Dedifferentiated amniotic fluid mesenchymal stem cell (primary cell): ENCODE data around the gene ACOXL.
A peak's percentile ranks its signal among the peaks of the same experiment; 100 is the strongest.
"Not testable (repeated sequence)": the region's sequence is repeated elsewhere in the genome, so short reads cannot be mapped to it uniquely, and the experiment has no call there.

ENCODE experiments used
- DNase-seq: peaks from one replicate; pipeline ENCODE4 v3.0.0-alpha.2; 2016; ENCODE audit errors: extremely low spot score

The ACOXL gene

DNA sequence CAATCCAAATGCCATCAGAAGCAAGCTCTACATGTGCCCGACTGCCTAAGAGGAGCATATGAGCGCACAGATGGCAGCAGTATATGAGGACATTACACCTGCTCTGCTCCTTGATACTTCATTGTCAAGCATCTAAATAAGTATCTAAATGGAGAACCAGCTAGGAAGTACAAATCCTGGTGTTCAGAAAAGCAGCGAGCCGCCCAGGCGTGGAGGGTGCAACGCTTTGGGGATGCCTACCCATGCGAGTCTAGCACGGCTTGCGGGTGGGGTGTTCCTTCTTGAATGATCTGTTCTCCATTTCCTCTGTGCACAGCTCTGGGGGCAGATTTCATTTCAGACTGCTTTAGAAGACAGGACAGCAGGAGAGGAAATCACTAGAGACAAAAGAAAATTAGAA lies 325.3 kb downstream of the ACOXL start:
- no peak for DNase-seq

DNA sequence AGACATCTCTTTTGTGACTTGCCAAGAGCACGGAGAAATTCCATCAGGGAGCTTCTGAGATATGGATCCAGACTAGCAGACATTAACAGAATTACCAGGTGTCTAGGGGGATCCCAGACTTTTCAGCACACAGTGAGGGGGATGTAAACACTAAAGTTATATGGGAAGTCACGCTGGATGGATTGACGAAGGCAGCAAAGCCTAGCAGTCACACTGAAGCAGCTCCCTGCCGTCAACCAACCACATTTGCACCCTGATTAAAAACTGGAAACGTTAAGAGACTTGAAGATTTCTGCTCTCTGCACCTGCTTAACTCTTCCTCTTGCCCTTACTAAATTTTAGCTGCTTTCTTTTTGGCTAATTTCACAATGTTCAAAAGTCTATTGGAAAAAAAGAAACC lies 325.9 kb downstream of the ACOXL start:
- DNase-seq = no peak

DNA sequence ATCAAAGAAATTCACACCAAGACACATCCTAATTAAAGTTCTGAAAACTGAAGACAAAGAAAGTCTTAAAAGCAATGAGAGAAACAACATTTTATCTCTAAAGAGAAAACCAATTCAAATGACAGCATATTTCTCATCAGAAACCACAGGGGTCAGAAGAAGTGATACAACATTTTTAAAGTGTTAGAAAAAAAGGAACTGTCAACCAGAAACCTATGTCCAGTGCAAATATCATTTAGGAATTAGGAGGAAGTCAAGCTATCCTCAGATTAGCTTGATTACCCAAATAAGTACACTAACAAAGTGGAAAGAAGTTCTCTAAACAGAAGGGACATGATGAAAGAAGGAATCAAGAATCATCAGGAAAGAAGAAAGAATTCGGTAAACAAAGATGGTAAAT lies 328.8 kb downstream of the ACOXL start:
- DNase-seq = no peak

DNA sequence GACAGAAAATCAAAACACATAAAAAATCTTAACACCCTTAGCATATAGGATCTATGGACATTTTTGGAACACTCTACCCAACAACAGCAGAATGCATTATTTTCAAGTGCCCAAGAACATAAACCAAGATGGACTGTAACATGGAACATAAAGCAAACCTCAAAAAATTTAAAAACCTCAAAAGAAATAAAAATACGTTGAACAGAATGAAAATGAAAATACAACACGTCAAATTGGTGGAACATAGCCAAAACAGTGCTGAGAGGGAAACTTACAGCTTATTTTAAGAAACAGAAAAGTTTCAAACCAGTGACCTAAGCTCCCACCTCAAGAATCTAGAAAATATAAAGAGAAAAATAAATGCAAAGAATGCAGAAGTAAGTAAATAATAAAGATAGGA lies 330.0 kb downstream of the ACOXL start:
- no peak for DNase-seq

DNA sequence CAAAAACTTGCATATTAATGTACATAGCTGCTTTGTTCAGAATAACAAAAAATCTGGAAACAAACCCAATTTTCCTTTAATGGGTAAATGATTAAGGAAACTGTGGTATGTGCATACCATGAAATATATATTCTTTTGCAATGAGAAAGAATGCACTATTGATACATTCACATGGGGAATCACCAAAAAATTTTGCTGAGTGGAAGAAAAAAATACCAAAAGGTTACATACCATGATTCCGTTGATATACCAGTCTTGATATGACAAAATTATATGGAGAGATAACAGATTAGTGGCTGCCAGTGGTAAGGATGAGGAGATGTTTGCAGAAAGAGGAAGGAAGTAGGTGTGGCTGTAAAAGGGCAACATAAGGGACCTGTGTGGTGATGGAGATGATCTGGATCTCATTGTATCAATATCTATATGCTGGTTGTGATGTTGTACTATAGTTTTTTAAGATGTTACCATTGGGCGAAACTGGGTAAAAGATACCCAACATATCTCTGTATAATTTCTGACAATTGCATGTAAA lies 333.8 kb downstream of the ACOXL start:
- DNase-seq = no peak

DNA sequence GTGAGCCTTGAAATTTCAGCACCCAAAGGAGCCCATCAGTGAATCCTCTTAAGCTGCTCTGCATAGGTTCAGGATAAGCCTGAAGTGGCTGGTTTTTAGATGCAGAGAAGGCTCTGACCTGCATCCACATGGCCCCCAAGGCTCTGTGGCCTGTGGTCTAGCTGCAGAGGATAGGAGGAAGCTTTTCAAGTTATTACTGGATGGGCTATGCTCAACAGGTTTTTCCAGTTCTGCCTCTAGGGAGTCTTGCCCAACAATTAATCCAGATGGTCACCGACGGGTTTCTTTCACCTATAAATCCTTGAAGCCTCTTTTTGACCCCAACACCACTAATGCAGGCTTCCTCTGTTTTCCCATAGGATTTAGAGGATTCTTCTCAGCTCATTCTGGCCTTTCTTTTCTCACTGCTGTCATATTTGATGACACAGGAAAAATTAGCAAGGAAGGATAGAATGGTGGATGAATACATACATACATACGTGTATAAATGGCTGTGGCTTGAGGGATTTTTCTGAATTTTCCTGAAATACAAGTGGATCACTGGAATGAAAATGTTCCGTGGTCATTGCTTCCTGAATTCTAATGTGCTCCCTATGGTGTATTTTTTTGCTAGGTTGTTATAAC lies 336.2 kb downstream of the ACOXL start:
- DNase-seq = no peak

DNA sequence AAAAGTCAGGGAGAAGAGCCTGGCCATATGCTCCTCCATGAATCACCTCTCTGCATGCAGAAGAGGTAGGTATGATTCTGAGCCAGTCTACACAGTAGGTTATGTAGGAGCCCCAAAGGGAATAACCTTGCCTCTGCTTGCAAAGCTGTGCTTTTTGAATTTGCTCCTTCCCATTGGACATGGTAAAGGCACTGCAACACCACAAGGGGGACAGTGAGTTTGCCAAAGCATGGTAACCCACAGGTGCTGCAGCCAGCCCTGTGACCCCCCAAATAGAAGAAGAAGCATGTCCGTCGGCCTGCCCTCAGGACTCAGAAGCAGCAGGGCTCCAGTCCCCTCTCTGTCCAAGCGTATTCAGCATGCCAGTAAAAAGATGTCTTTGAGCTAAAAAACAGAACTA lies 337.3 kb downstream of the ACOXL start:
- DNase-seq = no peak

DNA sequence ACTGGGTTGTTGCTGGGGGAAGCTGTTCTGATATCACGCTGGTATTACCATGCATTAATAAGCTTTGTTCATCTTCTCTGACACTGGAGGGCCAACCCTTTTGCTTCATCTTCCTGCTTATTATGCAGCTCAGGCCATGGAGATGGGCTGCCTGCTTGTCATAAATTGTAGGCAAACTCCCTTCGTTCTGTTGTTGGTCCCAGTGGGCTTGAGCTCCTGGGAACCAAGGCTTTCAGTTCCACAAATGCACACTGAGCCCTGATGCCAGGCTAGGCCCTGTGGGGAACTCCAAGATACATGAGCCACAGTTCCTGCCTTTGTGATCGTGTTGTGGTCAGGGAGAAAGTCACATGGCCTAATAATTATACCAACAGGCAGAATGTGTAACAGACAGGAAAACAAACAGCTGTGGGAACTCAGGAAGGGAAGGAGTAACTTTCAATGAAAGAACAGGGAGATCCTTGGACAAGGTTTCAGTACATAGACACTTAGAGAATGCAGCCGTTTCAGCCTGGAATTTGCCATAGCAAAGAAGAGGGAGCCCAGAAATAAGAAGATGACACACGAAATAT lies 339.3 kb downstream of the ACOXL start:
- DNase-seq = peak; percentile 64

DNA sequence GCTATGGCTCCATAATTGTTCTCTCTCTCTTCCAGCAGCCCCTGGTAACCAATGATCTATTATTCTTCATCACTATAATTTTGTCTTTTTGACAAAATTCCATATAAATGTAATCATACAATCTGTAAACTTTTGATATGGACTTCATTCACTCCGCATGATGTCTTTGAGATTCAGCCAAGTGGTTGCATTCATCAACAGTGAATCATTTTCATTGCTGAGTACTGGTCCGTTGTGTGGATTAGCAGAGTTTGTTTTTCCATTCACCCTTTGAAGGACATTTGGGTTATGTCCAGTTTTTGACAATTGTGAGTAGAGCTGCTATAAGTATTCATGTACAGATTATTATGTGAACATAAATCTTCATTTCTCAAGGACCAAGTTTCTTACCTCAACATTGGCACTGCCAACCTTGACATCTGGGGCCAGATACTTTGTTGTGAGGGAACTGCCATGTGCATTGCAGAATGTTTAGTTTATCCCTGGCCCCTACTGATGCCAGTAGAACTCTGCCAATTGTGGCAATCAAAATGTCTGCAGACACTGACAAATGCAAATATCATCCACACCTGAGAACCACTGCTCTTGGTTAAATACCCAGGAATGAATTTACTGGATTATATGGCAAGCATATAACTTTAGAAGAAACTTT lies 340.0 kb downstream of the ACOXL start:
- DNase-seq = peak; percentile 70

DNA sequence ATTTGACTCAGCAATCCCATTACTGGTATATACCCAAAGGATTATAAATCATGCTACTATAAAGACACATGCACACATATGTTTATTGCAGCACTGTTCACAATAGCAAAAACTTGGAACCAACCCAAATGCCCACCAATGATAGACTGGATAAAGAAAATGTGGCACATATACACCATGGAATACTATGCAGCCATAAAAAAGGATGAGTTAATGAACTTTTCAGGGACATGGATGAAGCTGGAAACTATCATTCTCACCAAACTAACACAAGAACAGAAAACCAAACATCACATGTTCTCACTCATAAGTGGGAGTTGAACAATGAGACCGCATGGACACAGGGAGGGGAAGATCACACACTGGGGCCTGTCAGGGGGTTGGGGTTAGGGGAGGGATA lies 350.3 kb downstream of the ACOXL start:
- DNase-seq = not testable (repeated sequence)

DNA sequence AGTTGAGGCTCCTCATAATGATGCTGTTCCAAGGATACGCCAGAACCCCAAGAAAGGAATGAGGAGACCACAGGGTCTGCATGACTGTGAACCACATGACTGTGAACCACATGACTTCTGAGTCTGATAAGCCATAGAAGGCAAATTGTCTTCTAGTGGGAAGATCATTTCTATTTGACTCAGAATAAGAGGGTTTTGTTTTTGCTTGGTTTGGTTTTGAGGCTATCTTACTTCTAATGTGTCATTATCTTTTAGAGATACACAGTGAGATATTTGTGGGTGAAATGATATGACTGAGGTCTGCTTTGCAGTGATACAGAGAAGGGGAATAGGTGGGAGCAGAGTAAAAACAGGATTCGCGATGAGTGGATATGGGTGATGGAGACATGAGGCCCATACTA lies 359.4 kb downstream of the ACOXL start:
- no peak for DNase-seq

DNA sequence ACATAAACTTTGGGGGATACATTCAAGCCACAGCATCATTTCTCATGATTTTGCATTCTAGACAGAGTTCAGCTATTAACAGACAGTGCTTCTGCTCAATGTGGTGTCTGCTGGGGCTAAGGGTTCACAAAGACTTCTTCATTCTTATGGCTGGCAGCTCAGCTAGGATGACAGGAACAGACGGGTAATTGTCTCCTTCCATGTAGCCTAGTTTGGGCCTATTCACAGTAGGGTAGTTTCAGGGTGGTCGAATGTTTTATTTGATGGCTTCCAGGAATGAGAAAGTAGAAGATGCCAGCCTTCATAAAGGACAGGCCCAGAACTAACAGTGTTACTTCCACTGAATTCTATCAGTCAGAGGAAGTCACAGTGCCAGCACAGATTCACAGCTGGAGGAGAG lies 362.3 kb downstream of the ACOXL start:
- no peak for DNase-seq

DNA sequence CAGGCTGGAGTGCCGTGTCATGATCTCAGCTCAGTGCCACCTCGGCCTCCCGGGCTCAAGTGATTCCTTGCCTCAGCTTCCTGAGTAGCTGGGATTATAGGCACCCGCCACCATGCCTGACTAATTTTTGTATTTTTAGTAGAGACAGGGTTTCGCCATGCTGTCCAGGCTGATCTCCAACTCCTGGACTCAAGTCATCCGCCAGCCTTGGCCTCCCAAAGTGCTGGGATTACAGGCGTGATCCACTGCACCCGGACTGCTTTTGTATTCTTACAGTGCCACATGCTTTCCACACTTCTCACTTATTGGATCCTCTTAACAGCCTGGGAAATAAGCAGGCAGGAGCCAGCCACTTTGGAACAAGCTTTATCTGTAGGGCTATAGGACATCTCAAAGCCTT lies 363.1 kb downstream of the ACOXL start:
- no peak for DNase-seq

DNA sequence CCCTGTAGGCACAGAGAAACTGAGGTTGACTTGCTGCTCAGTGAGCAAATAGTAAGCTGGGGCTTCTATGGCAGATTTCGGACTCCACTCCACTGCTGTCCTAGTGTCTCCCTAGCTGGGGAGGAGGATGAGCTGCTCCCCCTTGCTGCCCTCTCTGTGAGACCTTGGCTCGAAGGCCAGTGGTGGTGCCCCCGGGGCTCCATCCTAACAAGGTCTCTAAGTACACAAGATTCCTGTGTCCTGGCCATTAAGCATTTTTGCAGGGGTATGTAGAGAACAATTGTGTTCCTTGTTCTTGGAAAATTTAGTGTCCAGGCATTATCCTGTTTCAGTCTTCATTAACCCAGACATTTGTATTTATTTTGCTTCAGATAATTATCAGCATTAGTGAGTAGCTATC lies 367.0 kb downstream of the ACOXL start:
- DNase-seq = no peak

DNA sequence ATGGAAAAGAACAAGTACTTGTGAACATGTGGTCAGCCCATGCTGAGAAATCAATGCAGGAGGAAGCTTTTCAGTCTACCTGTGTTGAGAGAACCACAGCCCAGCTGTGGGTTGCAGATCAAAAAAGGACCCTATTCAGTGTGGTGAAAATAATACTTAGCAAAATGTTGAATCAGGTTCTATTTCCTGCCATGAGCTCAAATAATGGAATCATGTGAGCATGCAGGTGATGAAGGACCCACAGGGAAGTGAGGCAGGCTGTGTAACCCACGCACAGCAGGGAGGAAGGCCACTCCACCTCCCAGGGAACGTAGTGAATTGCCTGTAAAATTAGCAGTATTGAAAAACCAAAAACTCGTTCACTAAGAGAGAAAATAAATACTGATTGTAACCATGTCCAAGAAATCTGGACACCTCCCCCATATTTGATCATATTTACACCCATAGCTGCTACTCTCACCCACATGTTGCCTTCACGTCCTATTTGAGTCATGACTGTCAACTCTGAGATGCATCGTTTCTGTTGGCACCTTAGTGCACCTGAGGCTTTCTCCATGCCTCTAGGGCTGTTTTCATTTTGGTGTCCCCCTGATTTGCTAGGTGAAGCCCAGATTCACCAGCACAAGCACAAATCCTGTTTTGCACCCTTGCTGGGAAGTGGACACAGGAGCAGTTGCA lies 367.9 kb downstream of the ACOXL start:
- no peak for DNase-seq

DNA sequence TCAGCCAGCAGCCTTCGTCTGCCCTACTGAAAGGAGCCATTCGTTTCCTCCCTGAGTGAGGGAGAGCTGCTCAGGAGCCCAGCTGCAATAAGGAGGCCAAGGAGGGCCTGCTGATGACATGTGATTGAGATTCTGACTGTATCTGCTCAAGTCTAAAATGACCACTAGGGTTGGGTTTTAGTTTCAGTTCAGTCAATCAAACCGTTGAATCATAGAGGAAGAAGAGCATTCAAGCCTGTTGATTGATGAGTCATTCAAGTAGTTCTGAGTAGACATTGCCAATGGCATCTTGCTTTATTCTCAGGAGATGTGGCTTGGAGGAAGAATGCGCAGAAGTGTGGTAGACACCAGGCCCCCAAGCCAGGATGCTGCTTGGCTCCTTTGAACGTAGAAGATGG lies 368.4 kb downstream of the ACOXL start:
- no peak for DNase-seq

DNA sequence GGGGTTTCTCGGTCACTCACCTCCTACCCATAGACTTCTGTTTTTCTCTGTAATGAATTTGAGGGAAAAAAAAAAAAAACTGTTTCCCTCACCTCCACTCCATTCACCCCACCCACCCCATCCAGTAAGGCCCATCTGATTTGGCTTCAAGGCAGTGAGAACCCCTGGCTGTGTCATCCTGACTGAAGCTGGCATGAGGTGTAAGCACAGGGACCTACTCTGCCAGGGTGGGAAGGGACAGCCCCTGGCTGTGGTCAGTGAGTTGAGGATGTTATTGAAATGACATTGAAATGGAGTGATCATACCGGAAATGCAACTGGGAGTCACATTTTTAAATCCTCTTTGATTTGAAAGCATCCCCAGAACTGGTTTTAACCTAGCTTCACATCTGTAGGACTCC lies 369.2 kb downstream of the ACOXL start:
- DNase-seq = no peak

DNA sequence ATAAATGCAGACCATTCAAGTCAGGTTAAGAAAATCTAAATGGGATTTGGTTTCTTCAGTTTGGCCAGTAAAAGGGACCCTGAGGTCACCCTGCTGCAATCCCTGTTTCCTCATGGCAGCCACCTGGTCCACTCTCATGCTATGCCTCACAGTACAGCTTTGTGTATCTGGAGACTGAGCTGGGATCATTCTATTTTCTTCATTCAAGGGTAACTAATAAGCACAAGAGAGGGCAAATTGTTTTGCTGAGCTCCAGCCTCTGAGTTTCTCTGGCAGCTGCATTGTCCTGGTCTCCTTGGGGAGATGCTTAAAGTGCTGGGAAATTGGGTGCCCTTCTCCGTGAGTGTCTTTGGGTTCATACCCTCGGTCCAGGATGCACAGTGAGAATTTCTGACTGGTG lies 369.8 kb downstream of the ACOXL start:
- DNase-seq = no peak

DNA sequence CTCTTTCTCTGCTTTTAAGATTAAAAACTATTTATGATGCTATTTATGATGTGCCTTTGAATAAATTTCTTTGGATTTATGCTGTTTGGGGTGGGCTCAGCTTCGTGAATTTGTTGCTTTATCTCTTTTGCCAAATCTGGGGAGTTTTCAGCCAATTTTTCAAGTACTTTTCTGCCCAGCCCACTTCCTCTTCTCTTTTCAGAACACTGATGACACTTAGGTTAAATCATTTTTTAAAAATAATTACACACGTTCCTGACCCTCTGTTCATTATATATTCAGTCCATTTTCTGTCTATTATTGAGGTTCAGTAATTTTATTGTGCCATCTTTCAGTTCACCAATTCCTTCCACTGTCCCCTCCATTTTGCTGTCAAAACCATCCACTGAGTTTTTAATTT lies 373.6 kb downstream of the ACOXL start:
- no peak for DNase-seq

DNA sequence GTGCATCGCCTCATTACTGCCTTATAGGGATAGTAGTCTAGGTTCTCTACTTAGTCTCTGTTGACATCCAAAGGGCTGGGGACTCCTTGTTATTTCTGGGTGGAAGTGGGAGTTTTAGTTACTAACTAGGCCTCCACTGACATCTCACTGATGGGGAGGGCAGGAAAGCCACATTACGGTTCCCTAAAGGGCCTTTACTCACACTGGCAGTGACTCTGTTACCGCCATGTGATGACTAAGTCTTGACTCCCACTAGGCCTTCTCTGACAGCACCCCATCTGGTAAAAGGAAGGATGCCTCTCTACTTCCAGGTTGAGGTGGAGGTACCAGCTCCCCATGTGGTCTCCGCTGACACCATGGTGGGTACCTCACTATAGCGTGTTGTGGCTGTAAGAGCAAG lies 374.3 kb downstream of the ACOXL start:
- no peak for DNase-seq

DNA sequence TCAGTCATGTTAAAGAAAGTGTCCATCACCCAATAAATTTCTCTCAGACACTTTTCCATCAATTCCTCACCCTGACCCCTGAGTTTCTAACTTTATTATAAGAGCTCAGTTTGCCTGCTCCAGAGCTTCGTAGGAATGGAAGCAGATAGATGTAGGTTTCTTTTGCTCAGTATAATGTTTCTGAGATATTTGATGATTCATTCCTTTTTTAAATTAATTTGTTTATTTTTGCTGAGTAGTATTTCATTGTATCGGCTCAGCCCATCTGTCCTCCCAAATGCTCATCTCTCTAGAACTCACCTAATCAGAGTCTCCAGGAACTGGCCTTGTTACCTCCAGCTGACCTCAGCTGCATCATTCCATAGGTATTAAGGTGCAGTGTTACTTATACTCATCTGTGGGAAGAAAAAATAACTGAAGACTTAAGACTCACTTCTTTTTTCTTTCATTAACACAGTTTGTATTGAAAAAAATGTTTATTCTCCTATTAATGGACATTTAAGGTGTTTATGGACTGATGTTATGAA lies 376.4 kb downstream of the ACOXL start:
- DNase-seq = no peak

DNA sequence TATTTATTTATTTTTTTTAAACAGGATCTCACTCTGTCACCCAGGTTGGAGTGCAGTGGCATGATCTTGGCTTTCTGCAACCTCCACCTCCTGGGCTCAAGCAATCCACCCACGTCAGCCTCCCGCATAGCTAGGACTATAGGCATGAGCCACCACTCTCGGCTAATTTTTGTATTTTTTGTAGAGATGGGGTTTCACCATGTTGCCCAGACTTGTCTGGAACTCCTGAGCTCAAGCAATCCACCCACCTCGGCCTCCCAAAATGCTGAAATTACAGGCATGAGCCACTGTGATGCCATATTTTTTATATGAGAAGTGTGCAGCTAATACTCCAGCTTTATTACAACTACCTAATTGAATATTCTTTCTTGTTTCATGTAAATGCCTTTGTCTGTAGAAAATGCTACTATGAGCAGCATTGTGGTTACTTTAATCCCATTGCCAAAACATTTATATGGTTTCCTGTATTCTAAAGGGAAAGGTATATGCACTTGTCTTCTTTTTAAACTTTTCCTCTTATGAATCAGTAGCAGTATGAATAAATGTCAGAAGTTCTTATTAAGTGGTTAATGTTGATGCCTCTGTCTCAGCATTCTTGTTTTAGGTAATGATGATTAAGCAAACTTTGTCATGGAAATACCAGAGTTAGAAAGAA lies 378.9 kb downstream of the ACOXL start:
- no peak for DNase-seq
